Measurements from ENCODE around the gene S100A7A.

GRCh38 chr1:153374071-153374470 lies 42.2 kb upstream of the S100A7A start:
- no peak for TF ChIP-seq YY1 (IDR thresholded peaks at IDR 0.05; ENCODE audit: insufficient read depth, insufficient read length)
- no peak for TF ChIP-seq ZNF274 (IDR thresholded peaks at IDR 0.05; ENCODE audit: low read depth, low read length)
- TF ChIP-seq SUZ12 (IDR thresholded peaks at IDR 0.05; ENCODE audit: extremely low read depth, insufficient read depth, insufficient read length), result no peak

All from NT2/D1 (cell line).